ENCODE data around the gene CNTNAP2.
"Not testable (repeated sequence)": the region's sequence is repeated elsewhere in the genome, so short reads cannot be mapped to it uniquely, and the experiment has no call there.

The CNTNAP2 gene

DNA sequence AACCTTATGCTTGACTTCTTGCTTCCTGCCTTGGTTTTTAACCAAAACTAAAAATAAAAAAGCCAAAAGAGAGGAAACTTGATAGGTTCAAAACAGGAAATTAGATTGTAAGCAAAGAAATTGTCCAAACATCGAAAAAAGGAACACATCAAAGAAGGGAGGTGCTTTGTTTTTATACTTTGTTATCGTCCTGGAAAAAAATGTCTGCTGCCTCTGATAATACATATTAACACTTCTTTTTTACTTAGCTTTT is 2187.4 kb downstream of the CNTNAP2 start:
- no peak for DNase-seq (ENCODE audit: low spot score)

DNA sequence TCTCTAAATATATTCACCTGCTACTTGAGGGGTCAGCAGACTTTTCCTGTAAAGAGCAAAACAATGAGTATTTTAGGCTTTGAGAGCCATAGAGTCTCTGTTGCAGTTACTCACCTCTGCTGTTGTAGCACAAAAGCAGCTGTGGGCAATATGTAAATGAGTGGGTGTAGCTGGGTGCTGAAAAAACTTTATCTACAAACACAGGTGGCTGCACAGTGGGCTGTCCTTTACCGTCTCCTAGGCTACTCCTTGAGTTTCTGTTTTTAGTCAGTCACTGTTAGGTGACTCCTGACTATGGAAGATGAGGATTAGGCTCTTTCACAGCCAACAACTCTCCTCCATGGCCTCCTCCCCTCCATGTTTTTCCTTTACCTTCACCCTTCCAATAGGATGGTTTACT is 2187.9 kb downstream of the CNTNAP2 start:
- DNase-seq (ENCODE audit: low spot score), result no peak

- DNase-seq (ENCODE audit: low spot score), result no peak
Measured at GRCh38 chr7:148306759-148307158, 2190.2 kb downstream of the CNTNAP2 start.

GRCh38 chr7:148318102-148318811 is 2201.7 kb downstream of the CNTNAP2 start:
- DNase-seq (ENCODE audit: low spot score), result no peak

DNA sequence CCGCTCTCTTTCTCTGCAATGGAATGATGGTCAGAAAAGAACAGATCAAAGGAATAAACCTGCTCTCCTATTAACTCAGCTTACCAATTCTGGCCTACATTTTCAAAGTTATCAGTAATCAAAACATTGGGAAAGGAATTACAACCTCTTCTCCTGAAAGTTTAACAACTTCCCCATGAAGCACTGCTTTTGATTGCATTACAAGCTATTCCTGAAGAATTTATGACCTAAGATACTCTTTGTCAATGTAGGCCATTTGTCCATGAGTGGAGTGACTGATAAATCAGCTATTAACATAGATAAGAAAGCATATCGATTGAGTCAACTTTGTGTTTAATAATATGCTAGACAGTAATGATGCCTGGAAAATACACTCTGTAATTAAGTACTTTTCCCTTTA is 2202.2 kb downstream of the CNTNAP2 start:
- no peak for DNase-seq (ENCODE audit: low spot score)

- no peak for DNase-seq (ENCODE audit: low spot score)
Measured at GRCh38 chr7:148319316-148319808, 2202.8 kb downstream of the CNTNAP2 start.

DNA sequence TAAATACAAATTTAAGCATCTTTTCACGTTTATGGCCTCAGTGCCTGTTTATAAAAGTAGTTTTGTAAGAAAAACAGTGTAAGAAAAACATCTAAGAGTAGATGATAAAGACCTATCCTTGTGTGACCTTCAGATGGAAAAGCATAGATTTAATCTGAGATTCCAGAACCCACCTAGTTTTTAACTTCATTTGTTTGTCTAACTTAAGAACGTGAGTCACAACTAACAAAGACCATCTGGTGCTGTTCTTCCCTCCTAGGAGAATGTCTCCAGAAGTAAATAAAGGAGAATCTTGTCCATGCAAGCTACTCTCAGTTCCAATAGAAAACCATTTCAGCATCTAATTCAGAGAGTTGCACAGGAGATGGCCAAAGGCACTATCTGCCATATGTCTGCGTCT is 2208.6 kb downstream of the CNTNAP2 start:
- no peak for DNase-seq (ENCODE audit: low spot score)

DNA sequence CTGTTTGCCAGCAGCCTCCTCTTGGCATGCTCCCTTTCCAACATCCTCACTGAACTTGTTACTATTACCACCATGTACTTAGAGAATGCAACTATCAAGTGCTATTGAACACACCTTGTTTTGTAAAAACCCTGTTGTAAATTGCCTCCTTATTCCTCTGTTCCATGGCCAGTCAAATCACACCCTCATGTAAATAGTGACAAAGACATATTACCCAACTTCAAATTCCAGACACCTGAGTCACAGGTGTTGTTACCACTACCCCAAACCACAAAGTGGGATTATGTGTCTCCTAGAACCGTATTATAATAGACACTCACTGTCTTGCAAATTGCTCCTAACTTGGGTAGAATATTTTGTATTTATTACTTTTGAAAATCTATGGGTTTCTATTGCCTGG is 2210.8 kb downstream of the CNTNAP2 start:
- no peak for DNase-seq (ENCODE audit: low spot score)

DNA sequence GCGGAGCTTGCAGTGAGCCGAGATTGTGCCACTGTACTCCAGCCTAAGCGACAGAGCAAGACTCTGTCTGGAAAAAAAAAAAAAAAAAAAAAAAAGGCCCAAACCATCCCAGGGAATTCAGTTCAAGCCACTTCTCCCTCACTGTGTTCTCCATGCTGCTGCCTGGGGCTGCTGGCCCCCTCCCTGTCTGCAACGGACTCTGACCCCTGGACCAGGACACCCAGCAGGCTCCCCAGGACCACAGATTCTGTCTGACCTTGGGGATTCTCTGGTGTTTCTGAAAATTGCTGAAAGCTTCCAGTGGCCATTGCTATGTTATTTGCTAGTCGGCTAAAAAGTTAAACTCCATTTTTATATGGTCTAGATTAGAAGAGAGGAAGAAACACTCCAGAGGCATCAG is 2212.3 kb downstream of the CNTNAP2 start:
- no peak for DNase-seq (ENCODE audit: low spot score)

DNA sequence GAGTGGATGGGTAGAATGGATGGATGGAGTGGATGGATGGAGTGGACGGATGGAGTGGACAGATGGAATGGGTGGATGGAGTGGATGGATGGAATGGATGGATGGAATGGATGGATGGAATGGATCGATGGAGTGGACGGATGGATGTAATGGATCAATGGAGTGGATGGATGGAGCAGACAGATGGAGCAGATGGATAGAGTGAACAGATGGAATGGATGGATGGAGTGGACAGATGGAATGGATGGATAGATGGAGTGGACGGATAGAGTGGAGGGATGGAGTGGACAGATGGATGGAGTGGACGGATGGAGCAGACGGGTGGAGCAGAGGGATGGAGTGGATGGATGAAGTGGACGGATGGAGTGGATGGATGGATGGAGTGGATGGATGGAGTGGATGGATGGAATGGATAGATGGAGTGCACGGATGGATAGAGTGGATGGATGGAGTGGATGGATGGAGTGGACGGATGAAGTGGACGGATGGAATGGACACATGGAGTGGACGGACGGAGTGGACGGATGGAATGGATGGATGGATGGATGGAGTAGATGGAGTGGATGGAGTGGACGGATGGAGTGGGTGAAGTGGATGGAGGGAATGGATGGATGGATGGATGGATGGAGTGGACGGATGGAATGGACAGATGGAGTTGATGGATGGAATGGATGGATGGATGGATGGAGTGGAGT is 2213.7 kb downstream of the CNTNAP2 start:
- DNase-seq (ENCODE audit: low spot score), result no peak

GRCh38 chr7:148330822-148331221 is 2214.2 kb downstream of the CNTNAP2 start:
- no peak for DNase-seq (ENCODE audit: low spot score)

DNA sequence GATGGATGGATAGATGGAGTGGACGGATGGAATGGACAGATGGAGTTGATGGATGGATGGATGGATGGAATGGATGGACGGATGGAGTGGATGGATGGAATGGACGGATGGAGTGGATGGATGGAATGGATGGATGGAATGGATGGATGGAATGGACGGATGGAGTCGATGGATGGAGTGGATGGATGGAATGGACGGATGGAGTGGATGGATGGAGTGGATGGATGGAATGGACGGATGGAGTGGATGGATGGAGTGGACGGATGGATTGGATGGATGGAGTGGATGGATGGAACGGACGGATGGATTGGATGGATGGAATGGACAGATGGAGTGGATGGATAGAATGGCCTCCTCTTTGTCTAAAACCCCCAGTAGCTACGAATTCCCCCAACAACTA is 2214.9 kb downstream of the CNTNAP2 start:
- DNase-seq (ENCODE audit: low spot score), result not testable (repeated sequence)

GRCh38 chr7:148332191-148333186 is 2215.9 kb downstream of the CNTNAP2 start:
- no peak for DNase-seq (ENCODE audit: low spot score)

GRCh38 chr7:148334441-148334956 is 2217.9 kb downstream of the CNTNAP2 start:
- no peak for DNase-seq (ENCODE audit: low spot score)

DNA sequence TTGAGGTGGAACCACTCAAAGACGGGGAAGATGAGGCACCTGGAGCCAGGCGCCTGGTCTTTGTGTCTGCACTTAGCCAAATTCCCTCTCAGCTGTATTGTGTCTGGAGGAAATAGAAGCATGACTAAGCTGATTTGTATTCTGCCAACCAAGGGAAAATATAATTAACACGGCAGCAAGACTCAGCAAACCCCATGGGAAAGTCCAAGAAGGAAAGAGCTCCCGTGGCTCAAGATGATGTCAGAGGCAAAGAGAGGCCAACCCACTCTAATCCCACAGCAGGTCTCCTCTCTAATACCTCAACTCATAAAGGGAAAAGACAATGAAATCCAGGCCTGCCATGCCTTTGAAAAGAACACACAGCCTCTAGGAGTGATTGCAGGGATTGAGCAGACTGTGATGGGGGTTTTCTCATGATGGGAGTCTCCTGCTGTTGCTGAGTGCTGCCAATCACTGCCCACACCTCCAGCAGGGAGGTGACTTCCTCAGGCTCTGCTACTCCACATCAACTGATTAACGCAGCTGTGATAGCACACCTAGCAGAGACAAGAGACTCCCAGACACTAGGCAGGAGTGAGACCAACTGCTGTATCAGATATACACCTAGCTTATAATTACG is 2218.5 kb downstream of the CNTNAP2 start:
- peak; percentile 15 for DNase-seq (ENCODE audit: low spot score)

GRCh38 chr7:148335790-148336189 is 2219.2 kb downstream of the CNTNAP2 start:
- no peak for DNase-seq (ENCODE audit: low spot score)

DNA sequence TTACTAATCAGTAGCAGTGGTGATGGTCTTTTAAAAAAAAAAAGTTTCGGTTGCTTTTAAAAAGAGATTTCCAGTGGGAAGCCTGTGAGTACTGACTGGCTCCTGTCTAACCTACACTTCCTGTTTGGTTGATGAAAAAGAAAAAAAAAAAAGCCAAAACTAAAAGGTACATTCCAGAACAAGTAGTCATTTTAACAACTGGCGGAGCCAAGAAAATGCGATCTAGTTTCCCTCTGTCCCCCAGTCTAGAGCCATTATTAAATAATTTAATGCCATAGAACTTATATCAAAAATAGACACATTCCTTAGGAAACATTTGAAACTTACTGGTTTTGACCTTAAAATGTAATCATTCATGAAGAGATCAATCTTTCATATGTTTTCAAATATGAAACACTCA is 2219.8 kb downstream of the CNTNAP2 start:
- DNase-seq (ENCODE audit: low spot score), result no peak

- DNase-seq (ENCODE audit: low spot score), result no peak
Measured at GRCh38 chr7:148337246-148337965, 2220.8 kb downstream of the CNTNAP2 start.

DNA sequence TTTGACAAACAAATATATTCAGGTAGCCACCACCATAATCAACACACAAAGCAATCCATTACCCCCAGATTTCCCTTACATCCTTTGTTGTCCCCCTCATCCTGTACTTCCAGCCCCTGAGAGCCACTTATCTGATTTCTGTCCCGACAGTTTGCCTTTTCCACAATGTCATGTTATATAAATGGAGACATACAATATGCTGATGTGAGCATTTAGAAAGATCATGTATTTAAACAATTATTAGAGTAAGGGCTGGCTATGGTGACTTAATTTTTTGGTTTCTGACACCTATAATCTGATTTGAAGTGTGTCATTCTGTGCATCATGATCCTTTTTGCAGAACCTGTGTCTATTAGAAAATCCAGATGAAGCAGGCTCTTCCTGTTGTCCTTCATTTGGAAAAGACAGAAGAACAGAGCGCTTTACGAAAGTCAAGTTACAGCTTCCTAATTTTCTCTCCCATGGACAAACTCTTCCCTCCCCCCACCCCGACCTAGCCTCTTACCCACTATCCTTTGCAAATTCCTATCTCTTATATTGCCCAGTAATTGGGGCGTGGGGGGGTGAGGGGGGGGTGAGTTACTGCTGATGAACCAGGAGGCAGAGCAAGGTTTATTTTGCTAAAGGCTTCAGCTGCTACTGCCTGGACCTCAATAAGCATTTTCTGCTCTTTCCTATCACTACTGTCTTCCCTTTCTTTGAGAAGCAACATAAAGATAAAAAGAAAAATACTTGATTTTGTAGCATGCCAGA is 2221.6 kb downstream of the CNTNAP2 start:
- DNase-seq (ENCODE audit: low spot score), result no peak

DNA sequence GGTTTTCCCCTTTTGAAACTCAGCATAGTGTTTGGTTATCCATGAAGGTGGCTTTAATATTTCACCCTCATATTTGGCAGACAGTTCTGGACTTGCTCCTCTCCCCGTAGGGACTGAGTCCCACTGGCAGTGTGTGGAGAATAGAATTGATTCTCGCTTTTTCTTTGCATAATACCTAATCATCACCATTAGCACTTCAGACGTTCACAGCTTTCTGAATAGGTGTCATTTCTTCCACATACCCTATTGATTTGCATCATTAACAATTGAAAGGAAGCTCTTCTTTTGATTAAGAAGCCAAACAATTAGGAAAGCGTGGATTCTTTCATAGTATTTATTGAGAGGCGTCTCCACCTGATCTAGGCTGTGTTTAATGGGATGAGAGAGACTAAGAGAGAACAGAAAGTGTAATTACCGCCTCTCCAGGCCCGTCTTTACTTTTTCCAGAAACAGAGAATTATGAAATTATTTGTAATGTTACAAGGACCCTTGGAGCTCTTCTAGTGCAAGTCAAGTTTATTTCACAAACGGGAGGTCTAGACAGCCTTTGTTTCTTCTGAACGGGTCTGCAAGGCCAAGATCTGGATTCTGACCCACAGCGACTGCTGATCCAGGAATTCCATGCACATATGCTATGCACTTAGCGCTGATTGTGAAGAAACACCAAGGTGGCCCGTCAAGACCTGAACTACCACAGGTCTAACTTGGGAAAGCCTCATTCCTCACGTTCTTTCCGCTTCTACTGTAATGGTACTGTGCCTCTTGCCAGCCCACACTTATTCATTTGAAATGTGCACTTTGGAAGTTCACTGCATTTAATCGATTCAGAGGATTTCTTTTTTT is 2224.1 kb downstream of the CNTNAP2 start:
- no peak for DNase-seq (ENCODE audit: low spot score)

Data from AG20443 (cell line).